Measurements from ENCODE around the gene ANKRD12.
A peak's percentile ranks its signal among the peaks of the same experiment; 100 is the strongest.

The ANKRD12 gene

DNA sequence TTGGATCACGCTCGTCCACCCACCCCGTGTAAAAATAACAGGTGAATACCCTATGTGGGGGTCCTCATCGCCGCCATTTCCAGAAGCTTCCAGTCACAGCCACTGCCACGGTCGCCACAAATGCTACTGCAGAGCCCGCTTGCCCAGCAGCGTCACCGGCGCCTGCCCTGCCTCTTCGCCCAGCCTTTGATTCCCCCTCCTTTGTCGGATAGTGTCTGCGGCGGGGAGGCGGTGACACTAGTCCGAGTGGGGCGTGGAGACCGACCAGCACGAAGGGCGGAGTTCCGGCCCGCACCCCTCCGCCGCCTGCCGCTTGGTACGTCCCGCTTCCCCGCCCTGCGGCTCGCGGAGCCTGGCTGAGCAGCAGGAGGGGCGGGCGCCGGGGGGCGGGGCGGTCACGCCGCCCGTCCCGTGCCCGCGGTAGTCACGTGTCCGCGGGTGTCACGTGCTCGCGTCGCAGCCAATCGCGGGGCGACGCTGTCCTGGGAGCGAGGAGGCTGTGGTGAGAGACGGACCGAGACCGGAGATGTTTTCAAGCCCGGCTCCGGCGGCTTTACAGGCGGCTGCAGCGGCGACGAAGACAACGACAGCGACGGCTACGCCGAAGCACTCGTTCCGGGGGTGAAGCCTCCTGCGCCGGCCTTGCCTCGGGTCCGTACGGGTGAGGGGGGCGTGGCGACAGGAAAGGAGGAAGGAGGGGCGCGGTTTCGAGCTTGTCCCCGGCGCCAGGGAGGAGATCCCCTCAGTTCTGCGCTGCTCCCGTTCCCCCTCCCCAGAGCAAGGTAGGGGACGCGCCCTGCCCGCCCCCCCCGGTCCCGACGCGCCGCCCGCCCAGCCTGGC lies at the start of gene ANKRD12 (continued):
- TF ChIP-seq, protein P1, sequence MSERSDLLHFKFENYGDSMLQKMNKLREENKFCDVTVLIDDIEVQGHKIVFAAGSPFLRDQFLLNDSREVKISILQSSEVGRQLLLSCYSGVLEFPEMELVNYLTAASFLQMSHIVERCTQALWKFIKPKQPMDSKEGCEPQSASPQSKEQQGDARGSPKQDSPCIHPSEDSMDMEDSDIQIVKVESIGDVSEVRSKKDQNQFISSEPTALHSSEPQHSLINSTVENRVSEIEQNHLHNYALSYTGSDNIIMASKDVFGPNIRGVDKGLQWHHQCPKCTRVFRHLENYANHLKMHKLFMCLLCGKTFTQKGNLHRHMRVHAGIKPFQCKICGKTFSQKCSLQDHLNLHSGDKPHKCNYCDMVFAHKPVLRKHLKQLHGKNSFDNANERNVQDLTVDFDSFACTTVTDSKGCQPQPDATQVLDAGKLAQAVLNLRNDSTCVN (tag by site-specific recombination; optimal IDR thresholded peaks at IDR 0.05): peak; percentile 80
- TF ChIP-seq ZNF354C (tag by site-specific recombination; IDR thresholded peaks at IDR 0.05; ENCODE audit: borderline replicate concordance, low read depth) (no peak), SCRT2 (tag by site-specific recombination; IDR thresholded peaks at IDR 0.05) (0 out of 2 replicates have a peak, but pooled peaks have one; percentile 41), ZNF138 (tag by site-specific recombination; IDR thresholded peaks at IDR 0.05; ENCODE audit: borderline replicate concordance) (no peak), ZNF560 (tag by site-specific recombination; IDR thresholded peaks at IDR 0.05; ENCODE audit: borderline replicate concordance) (no peak), KLF10 (tag by site-specific recombination; IDR thresholded peaks at IDR 0.05) (peak; percentile 87), SCRT1 (tag by site-specific recombination; IDR thresholded peaks at IDR 0.05; ENCODE audit: borderline replicate concordance) (peak; percentile 64), ZNF426 (tag by site-specific recombination; IDR thresholded peaks at IDR 0.05) (no peak), ZNF558 (tag by site-specific recombination; IDR thresholded peaks at IDR 0.05) (no peak), ZEB2 (tag by site-specific recombination; IDR thresholded peaks at IDR 0.05) (peak; percentile 86; the same call in 1 of the 2 replicates), ZNF670 (tag by site-specific recombination; IDR thresholded peaks at IDR 0.05; ENCODE audit: low read depth) (no peak), SALL2 (tag by site-specific recombination; IDR thresholded peaks at IDR 0.05; ENCODE audit: borderline replicate concordance) (no peak), ZNF391 (tag by site-specific recombination; IDR thresholded peaks at IDR 0.05; ENCODE audit: borderline replicate concordance, low read depth) (peak; percentile 77), SP3 (tag by site-specific recombination; IDR thresholded peaks at IDR 0.05) (peak; percentile 80), KLF9 (tag by site-specific recombination; IDR thresholded peaks at IDR 0.05; ENCODE audit: low read depth) (peak; percentile 99), ZNF510 (tag by site-specific recombination; IDR thresholded peaks at IDR 0.05; ENCODE audit: insufficient replicate concordance) (no peak), GLI2 (tag by site-specific recombination; IDR thresholded peaks at IDR 0.05; ENCODE audit: borderline replicate concordance, low read depth) (no peak), SP7 (tag by site-specific recombination; IDR thresholded peaks at IDR 0.05) (peak; percentile 71; the same call in 1 of the 2 replicates), ZSCAN23 (tag by site-specific recombination; IDR thresholded peaks at IDR 0.05) (no peak), OVOL3 (tag by site-specific recombination; IDR thresholded peaks at IDR 0.05) (no peak)
- TF ChIP-seq, protein P2, sequence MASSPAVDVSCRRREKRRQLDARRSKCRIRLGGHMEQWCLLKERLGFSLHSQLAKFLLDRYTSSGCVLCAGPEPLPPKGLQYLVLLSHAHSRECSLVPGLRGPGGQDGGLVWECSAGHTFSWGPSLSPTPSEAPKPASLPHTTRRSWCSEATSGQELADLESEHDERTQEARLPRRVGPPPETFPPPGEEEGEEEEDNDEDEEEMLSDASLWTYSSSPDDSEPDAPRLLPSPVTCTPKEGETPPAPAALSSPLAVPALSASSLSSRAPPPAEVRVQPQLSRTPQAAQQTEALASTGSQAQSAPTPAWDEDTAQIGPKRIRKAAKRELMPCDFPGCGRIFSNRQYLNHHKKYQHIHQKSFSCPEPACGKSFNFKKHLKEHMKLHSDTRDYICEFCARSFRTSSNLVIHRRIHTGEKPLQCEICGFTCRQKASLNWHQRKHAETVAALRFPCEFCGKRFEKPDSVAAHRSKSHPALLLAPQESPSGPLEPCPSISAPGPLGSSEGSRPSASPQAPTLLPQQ (tag by site-specific recombination; IDR thresholded peaks at IDR 0.05): no peak
- TF ChIP-seq, protein P3, sequence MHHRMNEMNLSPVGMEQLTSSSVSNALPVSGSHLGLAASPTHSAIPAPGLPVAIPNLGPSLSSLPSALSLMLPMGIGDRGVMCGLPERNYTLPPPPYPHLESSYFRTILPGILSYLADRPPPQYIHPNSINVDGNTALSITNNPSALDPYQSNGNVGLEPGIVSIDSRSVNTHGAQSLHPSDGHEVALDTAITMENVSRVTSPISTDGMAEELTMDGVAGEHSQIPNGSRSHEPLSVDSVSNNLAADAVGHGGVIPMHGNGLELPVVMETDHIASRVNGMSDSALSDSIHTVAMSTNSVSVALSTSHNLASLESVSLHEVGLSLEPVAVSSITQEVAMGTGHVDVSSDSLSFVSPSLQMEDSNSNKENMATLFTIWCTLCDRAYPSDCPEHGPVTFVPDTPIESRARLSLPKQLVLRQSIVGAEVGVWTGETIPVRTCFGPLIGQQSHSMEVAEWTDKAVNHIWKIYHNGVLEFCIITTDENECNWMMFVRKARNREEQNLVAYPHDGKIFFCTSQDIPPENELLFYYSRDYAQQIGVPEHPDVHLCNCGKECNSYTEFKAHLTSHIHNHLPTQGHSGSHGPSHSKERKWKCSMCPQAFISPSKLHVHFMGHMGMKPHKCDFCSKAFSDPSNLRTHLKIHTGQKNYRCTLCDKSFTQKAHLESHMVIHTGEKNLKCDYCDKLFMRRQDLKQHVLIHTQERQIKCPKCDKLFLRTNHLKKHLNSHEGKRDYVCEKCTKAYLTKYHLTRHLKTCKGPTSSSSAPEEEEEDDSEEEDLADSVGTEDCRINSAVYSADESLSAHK (tag by site-specific recombination; IDR thresholded peaks at IDR 0.05): peak; percentile 19; the same call in 1 of the 2 replicates
- TF ChIP-seq, protein P4, sequence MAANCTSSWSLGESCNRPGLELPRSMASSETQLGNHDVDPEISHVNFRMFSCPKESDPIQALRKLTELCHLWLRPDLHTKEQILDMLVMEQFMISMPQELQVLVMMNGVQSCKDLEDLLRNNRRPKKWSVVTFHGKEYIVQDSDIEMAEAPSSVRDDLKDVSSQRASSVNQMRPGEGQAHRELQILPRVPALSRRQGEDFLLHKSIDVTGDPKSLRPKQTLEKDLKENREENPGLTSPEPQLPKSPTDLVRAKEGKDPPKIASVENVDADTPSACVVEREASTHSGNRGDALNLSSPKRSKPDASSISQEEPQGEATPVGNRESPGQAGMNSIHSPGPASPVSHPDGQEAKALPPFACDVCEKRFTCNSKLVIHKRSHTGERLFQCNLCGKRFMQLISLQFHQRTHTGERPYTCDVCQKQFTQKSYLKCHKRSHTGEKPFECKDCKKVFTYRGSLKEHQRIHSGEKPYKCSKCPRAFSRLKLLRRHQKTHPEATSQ (tag by site-specific recombination; IDR thresholded peaks at IDR 0.05): no peak; the same call in 1 of the 2 replicates
- TF ChIP-seq, protein P5, sequence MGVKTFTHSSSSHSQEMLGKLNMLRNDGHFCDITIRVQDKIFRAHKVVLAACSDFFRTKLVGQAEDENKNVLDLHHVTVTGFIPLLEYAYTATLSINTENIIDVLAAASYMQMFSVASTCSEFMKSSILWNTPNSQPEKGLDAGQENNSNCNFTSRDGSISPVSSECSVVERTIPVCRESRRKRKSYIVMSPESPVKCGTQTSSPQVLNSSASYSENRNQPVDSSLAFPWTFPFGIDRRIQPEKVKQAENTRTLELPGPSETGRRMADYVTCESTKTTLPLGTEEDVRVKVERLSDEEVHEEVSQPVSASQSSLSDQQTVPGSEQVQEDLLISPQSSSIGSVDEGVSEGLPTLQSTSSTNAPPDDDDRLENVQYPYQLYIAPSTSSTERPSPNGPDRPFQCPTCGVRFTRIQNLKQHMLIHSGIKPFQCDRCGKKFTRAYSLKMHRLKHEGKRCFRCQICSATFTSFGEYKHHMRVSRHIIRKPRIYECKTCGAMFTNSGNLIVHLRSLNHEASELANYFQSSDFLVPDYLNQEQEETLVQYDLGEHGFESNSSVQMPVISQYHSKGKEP (tag by site-specific recombination; IDR thresholded peaks at IDR 0.05): no peak
- TF ChIP-seq, protein P6, sequence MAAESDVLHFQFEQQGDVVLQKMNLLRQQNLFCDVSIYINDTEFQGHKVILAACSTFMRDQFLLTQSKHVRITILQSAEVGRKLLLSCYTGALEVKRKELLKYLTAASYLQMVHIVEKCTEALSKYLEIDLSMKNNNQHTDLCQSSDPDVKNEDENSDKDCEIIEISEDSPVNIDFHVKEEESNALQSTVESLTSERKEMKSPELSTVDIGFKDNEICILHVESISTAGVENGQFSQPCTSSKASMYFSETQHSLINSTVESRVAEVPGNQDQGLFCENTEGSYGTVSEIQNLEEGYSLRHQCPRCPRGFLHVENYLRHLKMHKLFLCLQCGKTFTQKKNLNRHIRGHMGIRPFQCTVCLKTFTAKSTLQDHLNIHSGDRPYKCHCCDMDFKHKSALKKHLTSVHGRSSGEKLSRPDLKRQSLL (tag by site-specific recombination; IDR thresholded peaks at IDR 0.05): no peak

All from HEK293 (cell line).